Glutamatergic neuron (in vitro differentiated cells): ENCODE data around the gene ASB13. TPM values are rescaled to one million over a fixed set of nuclear protein-coding genes. Genes with fewer than 3 reads are reported as not detected.

Experiments
- total RNA-seq: library from RNA; stranded (reverse); fragmentation: NEBNext Ultra II Directional; extraction: Animal tissue kit (Norgen Biotek cat#: 25700); gene quantifications from one replicate; pipeline ENCODE4 v1.2.1, GENCODE V29; 2021; ENCODE audit not compliant: unreplicated experiment

ASB13 gene
- total RNA-seq, 1 donor from 2014 or later: 13.9 TPM

Other genes starting within 250 kb of the ASB13 start
- not detected for gene CALML5, start 167.0 kb downstream of the ASB13 start, total RNA-seq
- not detected for gene CALML3, start 141.6 kb downstream of the ASB13 start, total RNA-seq
- 57.2 TPM for gene TASOR2, start 18.2 kb upstream of the ASB13 start, total RNA-seq
- 294 TPM for gene GDI2, start 146.8 kb upstream of the ASB13 start, total RNA-seq
- 7.5 TPM for gene ANKRD16, start 223.3 kb upstream of the ASB13 start, total RNA-seq
- 65.0 TPM for gene FBH1, start 223.6 kb upstream of the ASB13 start, total RNA-seq